CD4-positive, alpha-beta T cell treated with Interleukin-6 at 100 ng/mL for 8 hours (primary cell): ENCODE measurements around the gene SCG3.
"Not testable (repeated sequence)": the region's sequence is repeated elsewhere in the genome, so short reads cannot be mapped to it uniquely, and the experiment has no call there.

ENCODE experiments used
- DNase-seq: peaks from one replicate; pipeline ENCODE4 v3.0.0-alpha.2; 2020; ENCODE audit warnings: mixed read lengths, low spot score

The SCG3 gene

DNA sequence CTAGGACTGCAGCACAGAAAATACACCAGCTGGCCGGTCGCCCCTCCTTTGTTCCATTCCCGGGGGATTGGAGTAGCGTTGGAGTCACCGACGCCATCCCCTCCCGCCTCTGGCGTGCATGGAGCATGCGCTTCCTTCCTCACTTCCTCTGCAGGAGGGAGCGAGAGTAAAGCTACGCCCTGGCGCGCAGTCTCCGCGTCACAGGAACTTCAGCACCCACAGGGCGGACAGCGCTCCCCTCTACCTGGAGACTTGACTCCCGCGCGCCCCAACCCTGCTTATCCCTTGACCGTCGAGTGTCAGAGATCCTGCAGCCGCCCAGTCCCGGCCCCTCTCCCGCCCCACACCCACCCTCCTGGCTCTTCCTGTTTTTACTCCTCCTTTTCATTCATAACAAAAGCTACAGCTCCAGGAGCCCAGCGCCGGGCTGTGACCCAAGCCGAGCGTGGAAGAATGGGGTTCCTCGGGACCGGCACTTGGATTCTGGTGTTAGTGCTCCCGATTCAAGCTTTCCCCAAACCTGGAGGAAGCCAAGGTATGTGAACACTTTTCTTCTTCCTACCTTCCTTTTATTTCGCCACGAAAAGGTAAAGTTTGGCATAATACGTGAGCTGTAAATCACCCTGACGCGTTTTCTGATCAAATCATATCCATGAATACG lies at the start of gene SCG3:
SCG3 (plus strand) TSS at position 201 of the 661 bp plus-strand sequence; CDS start at position 454, 253 bp downstream.
- DNase-seq = peak; percentile 24

DNA sequence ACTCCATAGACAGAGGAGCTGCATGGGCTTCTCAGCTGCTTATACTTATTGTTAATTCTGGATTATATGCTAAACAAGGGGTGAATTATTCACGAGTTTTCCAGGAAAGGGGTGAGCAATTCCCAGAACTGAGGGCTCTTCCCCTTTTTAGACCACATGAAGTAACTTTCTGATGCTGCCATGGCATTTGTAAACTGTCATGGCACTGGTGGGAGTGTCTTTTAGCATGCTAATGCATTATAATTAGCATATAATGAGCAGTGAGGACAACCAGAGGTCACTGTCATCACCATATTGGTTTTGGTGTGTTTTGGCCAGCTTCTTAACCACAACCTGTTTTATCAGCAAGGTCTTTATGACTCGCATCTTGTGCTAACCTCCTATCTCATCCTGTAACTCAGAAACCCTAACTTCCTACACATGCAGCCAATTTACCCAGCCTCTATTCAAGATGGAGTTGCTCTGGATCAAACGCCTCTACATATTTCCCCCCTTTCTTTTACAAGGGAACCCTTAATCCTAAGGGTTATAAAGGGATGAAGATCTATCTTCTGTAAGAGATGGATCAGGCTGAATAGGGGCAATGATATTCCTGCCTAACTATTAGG lies 46.6 kb upstream of the SCG3 start:
- no peak for DNase-seq

DNA sequence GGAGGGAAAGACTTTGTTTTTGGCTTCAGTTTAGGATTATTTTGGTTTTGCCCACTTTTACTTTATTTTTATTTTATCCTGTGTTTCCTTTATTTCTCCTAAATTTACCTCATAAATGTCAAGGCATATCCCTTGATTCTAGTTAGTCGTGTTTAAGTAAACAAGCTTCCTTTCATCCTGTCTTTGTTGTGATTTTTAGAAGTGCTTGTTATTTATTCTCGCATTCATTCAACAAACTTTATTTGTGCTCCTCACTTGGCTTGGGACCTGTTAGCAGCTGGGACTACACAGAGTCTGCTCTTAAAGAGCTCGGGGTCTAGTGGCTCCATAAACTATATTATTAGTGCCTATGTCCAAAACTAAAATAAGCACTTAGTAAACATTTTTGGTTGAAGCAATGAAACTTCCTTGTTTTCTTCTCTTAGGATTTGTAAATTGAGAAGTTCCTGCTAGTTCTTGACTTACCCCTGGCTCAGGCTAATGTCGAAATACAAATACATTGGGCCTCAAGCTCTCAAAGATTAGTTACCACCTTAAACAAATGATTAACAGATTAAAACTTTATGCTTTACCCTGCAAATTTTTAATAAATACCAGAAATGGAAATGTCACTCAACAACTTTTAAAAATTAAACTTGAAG lies 39.7 kb upstream of the SCG3 start:
- DNase-seq = no peak

DNA sequence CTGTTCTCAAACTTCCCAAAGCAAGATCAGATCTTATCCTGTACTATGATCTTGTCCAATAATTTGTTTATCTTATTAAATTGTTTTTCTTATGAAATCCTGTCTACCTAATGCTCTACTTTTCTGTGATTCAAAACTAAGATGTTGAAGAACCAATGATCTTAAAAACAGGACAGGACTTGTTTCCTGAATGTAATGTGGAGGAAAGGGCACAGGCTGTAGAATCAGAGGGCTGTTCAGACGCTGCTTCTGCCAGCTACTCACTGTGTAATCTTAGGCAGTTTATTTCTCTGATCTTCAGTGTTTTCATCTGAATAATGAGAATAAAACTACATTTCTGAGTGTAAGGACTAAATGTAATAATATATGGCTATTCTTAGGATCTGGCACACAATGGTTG lies 38.6 kb upstream of the SCG3 start:
- no peak for DNase-seq

DNA sequence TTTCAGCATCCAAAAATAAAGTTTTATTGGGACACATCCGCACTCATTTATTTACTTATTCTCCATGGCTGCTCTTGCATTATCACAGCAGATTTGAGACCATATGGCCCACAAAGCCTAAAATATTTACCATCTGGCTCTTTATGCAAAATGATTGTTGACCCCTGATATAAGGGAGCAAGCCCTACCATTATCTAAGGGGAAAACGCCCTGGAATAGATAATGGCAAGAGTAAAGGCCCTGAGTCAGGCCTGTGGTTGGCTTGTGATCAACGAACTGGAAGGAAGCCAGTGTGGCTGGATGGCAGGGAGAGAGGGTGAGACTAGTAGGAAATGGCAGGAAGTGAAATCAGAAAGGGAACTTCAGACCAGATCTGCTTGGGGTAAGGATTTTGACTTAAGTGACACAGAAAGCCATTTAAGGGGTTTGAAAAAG lies 34.2 kb upstream of the SCG3 start:
- no peak for DNase-seq

DNA sequence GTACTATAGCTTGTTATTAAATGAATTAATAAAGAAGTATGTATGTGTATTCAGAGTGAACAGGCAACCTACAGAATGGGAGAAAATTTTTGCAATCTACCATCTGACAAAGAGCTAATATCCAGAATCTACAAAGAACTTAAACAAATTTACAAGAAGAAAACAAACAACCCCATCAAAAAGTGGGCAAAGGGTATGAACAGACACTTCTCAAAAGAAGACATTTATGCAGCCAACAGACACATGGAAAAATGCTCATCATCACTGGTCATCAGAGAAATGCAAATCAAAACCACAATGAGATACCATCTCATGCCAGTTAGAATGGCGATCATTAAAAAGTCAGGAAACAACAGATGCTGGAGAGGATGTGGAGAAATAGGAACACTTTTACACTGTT lies 33.2 kb upstream of the SCG3 start:
- DNase-seq = not testable (repeated sequence)

DNA sequence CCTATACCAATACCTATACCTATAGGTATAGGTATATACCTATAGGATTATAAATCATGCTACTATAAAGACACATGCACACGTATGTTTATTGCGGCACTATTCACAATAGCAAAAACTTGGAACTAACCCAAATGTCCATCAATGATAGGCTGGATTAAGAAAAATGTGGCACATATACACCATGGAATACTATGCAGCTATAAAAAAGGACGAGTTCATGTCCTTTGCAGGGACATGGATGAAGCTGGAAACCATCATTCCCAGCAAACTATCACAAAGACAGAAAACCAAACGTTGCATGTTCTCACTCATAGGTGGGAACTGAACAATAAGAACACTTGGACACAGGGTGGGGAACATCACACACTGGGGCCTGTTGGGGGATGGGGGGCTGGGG lies 32.7 kb upstream of the SCG3 start:
- DNase-seq = not testable (repeated sequence)

DNA sequence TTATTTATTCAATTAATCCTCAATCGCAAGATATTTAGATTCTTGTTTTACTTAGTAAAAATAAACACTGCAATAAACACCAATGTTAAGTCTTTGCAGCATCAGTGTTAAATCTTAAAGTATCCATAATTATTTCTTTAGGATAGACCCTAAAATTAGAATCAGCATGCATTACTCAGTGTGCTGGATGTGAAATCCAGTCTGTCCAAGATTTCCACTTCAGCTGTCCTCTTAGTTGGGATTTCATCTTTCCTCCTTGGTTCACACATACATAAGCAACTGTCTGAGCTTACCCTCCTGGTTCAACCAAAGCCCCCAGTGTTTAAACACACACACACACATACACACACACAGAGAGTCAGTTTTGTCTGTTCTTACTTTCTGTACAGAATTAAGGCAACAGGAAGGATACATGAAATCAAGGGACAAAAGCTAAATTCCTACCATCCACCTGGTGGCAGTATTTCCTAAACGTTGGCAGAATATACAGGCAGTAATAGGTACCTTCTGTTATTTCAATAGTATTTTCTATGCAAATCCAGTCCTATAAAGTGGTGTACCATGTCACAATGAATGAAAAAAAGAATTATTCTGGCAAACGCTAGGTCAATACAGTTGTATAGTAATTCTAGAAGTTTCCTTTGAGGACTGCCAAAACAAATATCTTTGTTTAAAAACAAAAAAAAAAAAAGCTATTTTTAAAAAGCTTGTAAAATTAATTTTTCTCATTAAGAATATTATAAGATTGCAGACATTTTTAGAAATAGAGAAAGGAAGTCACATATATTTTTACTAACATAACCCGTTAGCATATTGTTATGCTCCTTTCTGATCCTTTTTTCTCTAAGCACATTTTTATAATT lies 31.4 kb upstream of the SCG3 start:
- peak; percentile 70 for DNase-seq

DNA sequence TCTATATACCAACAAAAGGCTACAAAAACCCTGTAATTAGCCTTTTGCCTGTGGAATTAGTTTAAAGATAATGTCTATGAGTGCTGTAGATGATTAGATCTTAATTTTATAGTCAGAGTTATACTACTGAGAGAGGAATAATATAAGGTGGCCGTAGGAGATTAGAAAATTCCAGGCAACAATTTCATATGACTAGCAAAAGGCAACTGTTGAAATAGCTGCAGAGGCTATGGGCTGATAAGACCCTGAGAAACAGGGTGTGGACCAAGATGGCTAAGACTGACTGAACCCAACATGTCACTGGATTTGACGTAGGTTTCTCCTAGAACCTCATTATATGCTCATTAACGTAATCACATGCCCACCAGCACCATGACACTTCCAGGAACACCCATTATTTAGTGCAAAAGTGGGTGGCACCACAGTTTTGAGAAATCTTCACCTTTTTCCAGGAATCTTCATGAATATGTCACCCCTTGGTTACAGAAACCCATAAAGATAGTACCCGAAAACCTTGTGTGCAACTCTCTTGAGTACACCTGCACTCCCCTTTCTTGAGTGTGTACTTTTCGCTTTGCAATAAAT lies 29.1 kb upstream of the SCG3 start:
- no peak for DNase-seq

DNA sequence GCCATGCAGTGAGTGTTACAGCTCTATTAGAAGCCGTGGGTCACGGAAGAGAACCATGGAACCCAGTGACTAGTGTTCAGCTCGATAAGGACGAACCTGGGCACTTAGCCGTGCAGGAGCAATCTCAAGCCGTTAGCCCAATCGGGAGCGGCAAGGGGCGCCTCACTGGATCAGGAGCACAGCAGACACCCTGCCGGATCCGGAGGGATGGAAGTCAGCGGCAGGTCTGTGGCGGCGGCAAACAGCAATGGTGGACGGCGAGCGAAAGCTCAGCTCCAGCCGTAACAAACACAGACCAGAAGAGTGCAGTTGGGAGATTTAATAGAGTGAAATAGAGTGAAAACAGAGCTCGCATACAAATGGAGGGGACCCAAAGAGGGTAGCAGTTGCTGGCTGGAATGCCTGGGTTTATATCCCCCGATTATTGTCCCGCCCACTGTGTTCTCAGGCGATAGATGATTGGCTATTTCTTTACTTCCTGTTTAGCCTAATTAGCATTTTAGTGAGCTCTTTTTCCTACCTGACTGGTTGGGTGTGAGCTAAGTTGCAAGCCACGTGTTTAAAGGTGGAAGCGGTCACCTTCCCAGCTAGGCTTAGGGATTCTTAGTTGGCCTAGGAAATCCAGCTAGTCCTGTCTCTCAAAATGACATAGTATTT lies 25.8 kb upstream of the SCG3 start:
- DNase-seq = not testable (repeated sequence)

DNA sequence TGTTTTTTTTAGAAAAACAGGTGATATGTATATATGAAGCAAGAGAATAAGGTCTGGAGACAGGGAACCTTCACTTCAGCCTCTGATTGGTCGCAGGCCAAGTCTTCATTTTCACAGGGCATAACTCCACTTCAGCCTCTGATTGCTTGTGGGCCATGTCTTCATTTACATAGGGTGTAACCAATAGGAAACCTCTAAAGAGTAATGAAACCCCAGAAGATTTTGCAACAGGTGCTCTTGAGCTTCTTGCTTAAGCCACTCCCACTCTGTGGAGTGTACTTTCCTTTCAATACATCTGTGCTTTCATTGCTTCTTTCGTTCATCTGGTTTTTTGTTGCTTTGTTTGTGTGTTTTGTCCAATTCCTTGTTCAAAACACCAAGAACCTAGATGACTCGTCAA lies 22.6 kb upstream of the SCG3 start:
- DNase-seq = no peak

DNA sequence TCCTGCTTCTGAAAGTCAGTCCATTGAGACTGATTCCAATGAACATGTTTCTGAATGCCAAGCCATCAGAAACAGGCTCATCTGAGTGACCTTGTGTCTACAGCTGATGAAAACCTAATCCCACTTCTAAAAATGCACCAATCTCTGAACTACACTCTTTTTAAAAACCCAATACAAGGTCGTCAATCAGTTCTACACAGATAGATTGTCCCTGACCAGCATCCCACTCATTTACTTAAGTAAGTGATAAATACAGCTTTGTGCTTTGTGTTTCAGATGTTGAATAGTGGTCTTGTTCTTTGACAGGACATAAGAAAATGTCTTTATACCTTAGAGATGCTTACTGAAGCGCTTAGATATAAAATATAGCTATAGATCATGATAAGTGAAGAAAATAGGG lies 20.2 kb upstream of the SCG3 start:
- DNase-seq = no peak

DNA sequence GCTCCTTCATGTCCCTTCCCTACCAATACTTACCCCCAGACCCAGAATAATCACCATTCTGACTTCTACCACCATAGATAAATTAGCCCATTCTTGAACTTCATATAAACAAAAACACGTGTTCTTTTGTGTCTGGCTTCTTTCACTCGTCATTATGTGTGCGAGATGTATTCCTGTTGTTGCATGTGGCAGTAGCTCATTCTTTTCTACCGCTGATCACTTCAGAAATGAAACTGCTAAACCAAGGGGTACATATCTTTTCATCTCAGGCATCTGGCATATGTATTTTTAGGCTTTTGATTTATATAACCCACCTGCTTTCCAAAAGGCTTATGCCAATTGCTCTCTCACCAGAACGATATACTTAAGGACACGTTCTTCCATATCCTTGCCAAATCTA lies 13.8 kb upstream of the SCG3 start:
- DNase-seq = no peak

DNA sequence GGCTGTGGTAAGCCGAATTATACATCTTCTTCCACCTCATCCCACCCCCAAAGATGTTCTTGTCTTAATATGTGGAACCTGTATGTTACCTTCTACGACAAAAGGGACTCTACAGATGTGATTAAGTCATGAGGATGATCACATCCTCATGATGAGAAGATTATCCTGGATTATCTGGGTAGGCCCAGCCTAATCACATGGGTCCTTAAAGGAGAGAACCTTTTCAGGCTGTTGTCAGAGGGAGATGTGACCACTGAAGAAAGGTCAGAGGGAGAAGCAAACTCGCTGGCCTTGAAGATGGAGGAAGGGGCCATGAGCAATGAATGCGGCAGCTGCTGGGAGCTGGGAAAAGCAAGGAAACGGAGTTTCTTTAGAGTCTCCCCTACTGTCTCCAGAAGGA lies 12.9 kb upstream of the SCG3 start:
- DNase-seq = no peak

DNA sequence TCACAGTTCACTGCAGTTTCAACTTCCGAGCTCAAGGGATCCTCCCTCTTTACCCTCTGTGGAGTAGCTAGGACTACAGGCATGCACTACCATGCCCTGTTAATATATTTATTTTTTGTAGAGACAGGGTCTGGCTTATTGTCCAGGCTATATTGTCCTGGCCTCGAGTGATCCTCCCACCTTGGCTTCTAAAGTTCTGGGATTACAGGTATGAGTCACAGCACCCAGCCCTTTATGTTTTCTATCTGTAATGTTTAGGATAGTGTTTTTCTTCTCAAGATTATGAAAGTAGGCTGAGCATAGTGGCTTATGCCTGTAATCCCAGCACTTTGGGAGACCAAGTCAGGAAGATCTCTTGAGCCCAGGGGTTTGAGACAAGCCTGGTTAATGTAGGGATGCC lies 11.9 kb upstream of the SCG3 start:
- no peak for DNase-seq

DNA sequence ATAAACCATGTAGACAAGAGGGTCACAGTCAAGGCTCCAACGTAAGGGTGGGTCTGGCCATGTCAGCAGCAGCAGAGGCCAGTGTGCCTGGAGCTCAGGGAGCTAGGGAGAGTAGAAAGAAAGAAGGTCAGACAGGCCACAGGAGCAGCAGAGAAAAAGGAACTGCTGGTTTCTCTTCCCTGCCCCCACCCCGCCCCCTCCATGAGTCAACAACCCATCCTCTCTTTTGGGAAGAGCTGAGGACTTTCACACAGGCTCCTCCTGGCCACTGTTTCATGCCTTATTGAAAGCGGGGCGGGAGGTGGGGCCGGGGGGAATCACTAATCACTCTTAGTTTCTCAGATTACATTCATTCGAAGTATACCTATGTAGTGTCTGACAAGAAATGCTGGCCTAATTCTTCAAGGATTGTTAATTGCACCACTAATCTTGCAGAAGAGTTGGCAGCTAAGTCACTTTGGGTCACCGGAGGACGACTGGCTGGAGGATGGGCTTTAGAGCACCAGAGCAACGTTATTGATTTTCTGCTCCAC lies 9.1 kb upstream of the SCG3 start:
- no peak for DNase-seq

DNA sequence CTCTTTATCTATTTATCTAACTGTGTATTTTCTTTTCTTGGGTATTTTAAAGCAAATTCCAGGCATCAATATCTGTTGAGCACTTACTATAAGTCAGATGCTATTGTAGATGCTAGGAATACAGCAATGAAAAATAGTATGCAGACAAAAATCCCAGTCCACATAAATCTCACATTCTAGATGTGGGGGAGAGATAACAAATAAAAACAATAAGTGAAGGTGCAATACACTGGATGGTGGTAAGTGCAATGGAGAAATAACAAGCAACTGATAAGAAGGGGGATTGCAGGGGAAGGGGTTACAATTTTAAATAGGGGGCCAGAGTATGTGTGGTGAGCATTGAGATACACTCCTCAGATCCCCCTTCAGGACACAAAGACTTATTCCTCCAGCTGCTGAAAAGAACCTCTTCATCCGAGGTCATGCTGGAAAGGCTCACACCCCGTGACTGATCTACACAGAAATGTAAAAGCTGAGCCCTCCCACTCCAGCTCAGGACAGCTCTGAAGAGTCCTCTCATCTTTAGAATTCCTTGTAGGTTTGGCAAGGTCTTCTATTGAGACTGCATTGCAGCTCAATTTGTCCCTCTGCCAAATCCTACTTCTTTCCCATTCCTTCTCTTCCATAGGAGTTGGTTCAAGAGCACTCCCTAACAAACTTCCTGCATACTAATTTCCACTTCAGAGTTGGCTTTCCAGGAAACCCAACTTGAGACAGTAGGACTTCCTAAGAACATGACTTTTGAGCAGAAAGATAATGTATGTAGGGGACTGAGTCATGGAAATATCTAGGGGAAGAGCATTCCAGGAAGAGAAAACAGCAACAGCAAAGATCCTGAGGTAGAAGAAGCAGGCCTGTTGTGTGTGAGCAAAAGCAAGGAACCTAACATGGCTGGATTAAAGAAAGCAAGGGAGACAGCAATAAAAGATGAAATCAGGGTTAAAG lies 8.1 kb upstream of the SCG3 start:
- DNase-seq = no peak

DNA sequence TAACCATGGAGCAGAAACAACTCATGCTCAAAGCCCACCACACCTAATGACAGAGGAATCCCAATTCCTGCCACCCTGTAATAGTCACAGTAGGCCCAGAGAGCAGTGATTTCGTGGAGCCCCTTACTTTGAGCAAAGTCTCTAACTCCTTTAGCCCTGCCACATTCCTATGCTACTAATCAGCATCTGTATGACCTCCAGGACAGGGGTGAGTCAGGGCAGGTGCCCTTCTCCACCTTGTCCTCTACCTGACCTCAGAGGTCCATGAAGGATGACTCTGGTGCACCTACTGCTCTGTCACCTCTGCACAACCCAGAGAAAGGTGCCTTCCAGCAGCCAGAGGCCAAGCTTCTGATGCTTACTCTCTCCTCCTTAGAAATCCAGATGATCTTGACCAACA lies 6.1 kb upstream of the SCG3 start:
- no peak for DNase-seq

DNA sequence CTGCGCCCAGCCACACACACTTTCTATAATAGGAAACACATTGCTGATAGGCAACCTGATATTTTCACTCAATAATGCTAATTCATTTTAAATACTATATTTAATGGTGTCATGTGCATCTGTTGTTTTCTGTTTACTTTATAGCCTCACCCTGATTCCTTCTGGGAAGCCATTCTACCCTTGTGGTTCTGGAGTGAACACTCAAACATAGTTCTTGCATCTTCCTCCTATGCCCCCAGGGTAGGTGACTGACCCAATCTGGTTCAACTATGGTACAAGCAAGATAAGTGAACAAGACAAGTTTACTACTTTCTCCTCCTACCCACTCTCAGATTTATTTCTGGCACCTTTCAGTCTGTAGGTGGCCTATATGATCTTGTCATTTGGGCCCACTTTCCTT lies 4.3 kb upstream of the SCG3 start:
- DNase-seq = no peak

DNA sequence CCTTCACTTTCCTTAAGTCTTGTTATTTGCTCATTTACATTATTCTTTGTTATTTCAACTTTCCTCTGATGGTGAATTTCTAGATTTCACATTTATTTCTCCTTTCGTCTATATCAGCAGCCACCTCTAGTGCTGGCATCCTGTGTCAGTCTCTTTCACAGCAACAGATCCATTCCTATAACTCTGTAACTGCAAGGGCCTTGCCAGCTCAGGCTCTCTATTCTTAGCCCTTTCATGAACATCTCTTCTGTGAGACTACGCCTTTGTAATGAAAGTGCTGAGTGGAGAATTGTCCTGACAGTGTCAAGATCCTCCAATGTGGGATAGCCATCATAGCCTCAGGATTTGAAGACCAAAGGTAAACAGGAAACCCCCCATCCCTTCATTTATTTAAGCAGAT lies 3.9 kb upstream of the SCG3 start:
- DNase-seq = no peak
